ACC112 (cell line): ENCODE measurements around the gene ZEB2.

Experiments
- H2AFZ ChIP-seq: fragments of 200-600 bp; sonication (generic); one replicate; pipeline ENCODE4 v1.6.0; 2017; ENCODE audit warnings: antibody characterized with exemption, low read length; ENCODE audit not compliant: unreplicated experiment
- H3K27ac ChIP-seq: fragments of 200-600 bp; sonication (generic); 2 replicates; pipeline ENCODE4 v1.5.1; 2014; ENCODE audit warnings: low read depth, mild to moderate bottlenecking, antibody characterized with exemption, low read length, moderate library complexity
- H3K27me3 ChIP-seq: fragments of 200-600 bp; sonication (generic); 2 replicates; pipeline ENCODE4 v1.6.1; 2014; ENCODE audit warnings: mild to moderate bottlenecking, antibody characterized with exemption, low read length, moderate library complexity, mixed read lengths; ENCODE audit not compliant: insufficient read depth
- H3K36me3 ChIP-seq: fragments of 200-600 bp; sonication (generic); 2 replicates; pipeline ENCODE4 v1.6.1; 2016; ENCODE audit warnings: mild to moderate bottlenecking, antibody characterized with exemption, low read length, moderate library complexity, mixed read lengths; ENCODE audit not compliant: insufficient read depth
- H3K4me1 ChIP-seq: fragments of 200-600 bp; sonication (generic); one replicate; pipeline ENCODE4 v1.6.1; 2016; ENCODE audit warnings: low read length, mixed read lengths; ENCODE audit not compliant: insufficient read depth, unreplicated experiment, control insufficient read depth
- H3K4me3 ChIP-seq: fragments of 200-600 bp; sonication (generic); 2 replicates; pipeline ENCODE4 v1.5.1; 2014; ENCODE audit warnings: mild to moderate bottlenecking, low read depth, low read length
- H3K79me2 ChIP-seq: fragments of 200-600 bp; sonication (generic); one replicate; pipeline ENCODE4 v1.6.0; 2016; ENCODE audit warnings: low read length; ENCODE audit not compliant: control insufficient read depth, unreplicated experiment, insufficient read depth

ZEB2 gene

DNA sequence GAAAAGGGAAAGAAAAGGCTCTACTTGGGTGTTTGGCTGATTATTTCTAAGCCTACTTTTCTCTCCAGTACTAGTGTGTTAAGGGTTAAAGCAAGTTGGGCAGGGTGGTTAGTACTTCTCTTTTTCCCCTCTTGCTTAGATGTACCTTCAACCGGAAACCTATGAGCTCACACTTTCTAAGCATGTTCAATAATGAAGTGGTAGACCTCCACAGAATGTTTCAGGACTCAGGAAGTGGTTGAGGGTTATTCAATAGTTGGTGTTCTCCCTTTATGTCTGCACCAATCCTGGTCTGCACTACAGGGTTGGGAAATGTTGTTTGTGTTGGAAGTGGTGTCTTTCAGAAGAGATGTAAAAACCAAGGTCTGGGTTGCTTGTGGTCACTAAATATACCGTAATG is 137.1 kb downstream of the ZEB2 start:
- H3K36me3 ChIP-seq: peaks cover 17% of the 10 kb centered on the region; the same call in 1 of the 2 replicates
- no peak overlapping the region for H3K4me3 ChIP-seq
- H3K27ac ChIP-seq: no peak overlapping the region
- H3K27me3 ChIP-seq: no peaks in the 10 kb centered on the region
- peaks cover 7% of the 10 kb centered on the region for H3K4me1 ChIP-seq
- H3K79me2 ChIP-seq: no peaks in the 10 kb centered on the region
- H2AFZ ChIP-seq: no peak overlapping the region

DNA sequence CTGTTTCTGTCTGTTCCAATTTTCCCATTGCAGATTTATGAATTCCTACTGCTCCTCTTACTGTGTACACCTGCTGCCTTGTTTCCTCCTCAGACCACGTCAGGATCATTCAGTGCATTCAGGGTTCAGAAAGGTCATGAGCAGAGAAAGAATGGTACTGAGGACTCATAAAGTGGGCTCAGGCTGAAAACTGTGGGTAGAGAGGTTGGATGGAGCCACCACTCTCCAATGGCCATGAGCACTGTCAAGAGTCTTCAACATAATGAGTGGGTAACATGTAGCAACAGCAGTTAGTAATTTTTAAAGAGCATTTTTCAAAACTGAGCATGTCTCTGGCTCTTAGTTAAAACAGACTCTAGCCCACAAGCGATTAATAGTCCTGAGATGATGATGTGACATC is 138.2 kb downstream of the ZEB2 start:
- peaks cover 7% of the 10 kb centered on the region for H3K4me1 ChIP-seq
- peaks cover 11% of the 10 kb centered on the region; the same call in 1 of the 2 replicates for H3K36me3 ChIP-seq
- H3K79me2 ChIP-seq: no peaks in the 10 kb centered on the region
- H3K4me3 ChIP-seq: no peak overlapping the region
- H3K27ac ChIP-seq: no peak overlapping the region
- H2AFZ ChIP-seq: no peak overlapping the region
- H3K27me3 ChIP-seq: no peaks in the 10 kb centered on the region

DNA sequence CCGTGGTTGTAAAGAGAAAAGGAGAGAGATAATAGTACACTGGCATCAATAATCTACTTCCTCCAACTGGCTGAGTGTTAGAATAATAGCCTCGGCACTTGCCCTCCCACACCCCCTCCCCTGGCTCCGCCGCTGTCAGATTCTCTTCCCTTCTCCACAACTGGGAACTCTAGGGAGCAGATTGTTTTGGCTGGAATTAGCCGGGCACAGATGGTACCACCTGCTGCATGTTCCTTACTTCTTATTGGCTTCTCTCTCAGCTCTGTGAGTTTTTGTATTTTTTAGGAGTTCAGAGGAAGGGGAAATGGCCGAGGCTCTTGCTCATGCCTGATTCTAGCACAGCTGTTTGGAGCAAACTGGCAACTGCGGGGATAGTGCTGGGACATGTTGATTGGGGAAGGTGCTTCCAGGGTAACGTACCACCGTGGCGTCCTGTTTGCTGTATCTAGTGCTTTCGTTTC is 140.0 kb downstream of the ZEB2 start:
- H3K4me3 ChIP-seq: no peak overlapping the region
- no peak overlapping the region for H2AFZ ChIP-seq
- no peak overlapping the region for H3K27ac ChIP-seq

DNA sequence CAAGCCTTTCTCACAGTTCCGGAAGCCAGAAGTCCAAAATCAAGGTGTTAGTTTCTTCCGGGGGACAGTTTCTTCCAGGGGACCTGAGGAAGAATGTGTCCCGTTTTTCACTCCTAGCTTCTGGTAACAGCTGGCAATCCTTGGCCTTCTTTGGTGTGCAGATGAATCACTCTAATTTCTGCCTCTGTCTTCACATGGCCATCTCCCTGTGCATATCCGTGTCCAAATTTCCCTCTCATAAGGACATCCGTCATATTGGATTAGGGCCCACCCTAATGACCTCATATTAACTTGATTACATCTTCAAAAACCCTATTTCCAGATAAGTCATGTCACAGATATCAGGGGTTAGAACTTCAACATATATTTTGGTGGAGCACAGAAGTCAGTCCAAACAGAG is 141.4 kb downstream of the ZEB2 start:
- Histone ChIP-seq H3K27me3 (no peaks in the 10 kb centered on the region), H3K27ac (no peak overlapping the region), H3K36me3 (no peaks in the 10 kb centered on the region), H3K4me3 (no peak overlapping the region), H3K4me1 (peaks cover 7% of the 10 kb centered on the region), H3K79me2 (no peaks in the 10 kb centered on the region), H2AFZ (no peak overlapping the region)

More for the DNA sequence above, 140.0 kb downstream of the ZEB2 start:
- H3K79me2 ChIP-seq: no peaks in the 10 kb centered on the region
- H3K4me1 ChIP-seq: peaks cover 7% of the 10 kb centered on the region
- H3K27me3 ChIP-seq: no peaks in the 10 kb centered on the region
- H3K36me3 ChIP-seq: 0 out of 2 replicates have a peak, but pooled peaks cover 7% of the 10 kb centered on the region

DNA sequence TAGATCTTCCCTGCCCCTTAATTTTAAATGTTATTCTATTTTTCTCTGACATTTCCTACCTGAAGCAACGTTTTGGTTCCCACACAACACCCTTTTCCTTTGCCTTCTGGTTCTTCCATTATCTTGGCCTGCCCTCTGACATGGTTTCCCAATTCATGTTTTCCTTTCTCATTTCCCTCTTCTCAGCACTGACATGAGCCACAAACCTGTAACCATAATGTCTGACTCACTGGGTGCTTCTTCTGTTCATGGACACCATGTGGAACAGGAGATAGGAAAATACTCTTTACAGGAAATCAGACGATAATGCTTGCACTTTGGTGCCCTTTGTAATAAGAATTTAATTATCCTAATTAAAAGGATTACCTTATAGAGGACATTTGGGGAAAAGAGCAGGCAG is 142.0 kb downstream of the ZEB2 start:
- no peaks in the 10 kb centered on the region for H3K79me2 ChIP-seq
- H3K36me3 ChIP-seq: no peaks in the 10 kb centered on the region
- H3K4me1 ChIP-seq: peaks cover 7% of the 10 kb centered on the region
- no peak overlapping the region for H2AFZ ChIP-seq
- H3K4me3 ChIP-seq: no peak overlapping the region
- no peak overlapping the region for H3K27ac ChIP-seq
- no peaks in the 10 kb centered on the region for H3K27me3 ChIP-seq

DNA sequence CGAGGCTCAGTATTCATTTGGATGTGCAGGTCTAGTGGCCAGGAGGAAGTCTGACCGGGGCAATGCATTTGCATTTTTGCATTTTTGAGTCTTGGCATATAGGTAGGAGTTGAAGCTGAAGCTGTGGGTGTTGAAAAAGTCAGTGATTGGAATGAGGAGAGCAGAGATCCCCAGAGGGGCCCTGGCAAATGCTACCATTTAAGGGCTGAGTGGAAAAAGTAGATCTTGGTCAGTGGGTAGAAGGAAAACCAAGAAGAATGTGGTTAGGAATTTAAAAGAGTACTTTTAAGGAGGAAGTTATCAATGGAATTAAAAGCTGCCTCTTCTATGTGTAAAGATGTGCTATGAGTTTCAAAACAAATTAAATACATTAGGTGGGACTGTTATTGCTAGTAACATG is 143.0 kb downstream of the ZEB2 start:
- Histone ChIP-seq H3K4me3 (no peak overlapping the region), H2AFZ (no peak overlapping the region), H3K27me3 (no peaks in the 10 kb centered on the region), H3K4me1 (peaks cover 16% of the 10 kb centered on the region), H3K27ac (no peak overlapping the region), H3K36me3 (no peaks in the 10 kb centered on the region), H3K79me2 (no peaks in the 10 kb centered on the region)

DNA sequence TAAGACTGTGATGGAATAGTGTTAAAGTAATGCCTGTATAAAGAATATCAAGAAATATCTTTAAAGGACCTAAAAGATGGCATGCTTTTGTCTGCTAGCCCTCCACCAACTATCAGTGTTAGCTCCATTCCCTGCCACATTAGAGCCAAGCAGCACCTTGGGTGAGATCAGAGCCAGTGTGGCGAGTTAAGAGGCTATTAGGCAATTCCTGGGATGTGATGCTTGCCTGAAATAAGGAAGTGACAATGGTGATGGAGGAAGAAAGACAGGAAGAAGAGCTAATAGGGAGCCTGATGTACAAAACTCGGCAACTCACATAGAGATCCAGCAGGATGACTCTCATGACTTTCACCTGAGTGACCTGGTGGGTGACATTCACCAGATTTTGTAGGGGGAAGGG is 143.5 kb downstream of the ZEB2 start:
- no peak overlapping the region for H3K27ac ChIP-seq
- no peaks in the 10 kb centered on the region for H3K36me3 ChIP-seq
- H3K4me1 ChIP-seq: peaks cover 16% of the 10 kb centered on the region
- H2AFZ ChIP-seq: no peak overlapping the region
- no peaks in the 10 kb centered on the region for H3K27me3 ChIP-seq
- no peaks in the 10 kb centered on the region for H3K79me2 ChIP-seq
- H3K4me3 ChIP-seq: no peak overlapping the region

DNA sequence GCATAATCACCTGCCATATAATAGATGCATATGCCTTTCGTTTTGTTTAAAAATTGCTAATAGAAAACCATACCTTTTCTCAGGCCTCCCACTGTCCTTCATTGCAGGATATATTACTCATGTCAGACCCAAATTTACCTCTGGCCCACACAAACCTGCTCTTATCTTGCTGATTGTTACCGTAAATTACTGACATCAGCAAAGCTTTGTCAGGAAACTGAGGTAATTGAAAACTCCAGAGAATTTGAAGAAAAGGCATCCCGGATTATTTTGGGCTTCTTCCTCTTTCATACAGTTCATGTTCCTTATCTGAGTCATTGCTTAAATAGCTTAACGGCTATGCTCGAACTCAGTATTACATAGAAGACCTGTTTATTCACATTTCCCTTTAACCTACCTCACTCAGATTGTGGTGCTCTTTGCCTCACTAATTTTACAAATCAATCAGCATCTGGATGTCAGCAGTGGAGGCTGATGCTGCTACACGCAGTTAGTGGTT is 145.7 kb downstream of the ZEB2 start:
- Histone ChIP-seq H3K4me3 (no peak overlapping the region), H3K36me3 (no peaks in the 10 kb centered on the region), H3K27me3 (no peaks in the 10 kb centered on the region), H3K4me1 (peaks cover 16% of the 10 kb centered on the region), H3K27ac (no peak overlapping the region), H3K79me2 (no peaks in the 10 kb centered on the region), H2AFZ (no peak overlapping the region)

DNA sequence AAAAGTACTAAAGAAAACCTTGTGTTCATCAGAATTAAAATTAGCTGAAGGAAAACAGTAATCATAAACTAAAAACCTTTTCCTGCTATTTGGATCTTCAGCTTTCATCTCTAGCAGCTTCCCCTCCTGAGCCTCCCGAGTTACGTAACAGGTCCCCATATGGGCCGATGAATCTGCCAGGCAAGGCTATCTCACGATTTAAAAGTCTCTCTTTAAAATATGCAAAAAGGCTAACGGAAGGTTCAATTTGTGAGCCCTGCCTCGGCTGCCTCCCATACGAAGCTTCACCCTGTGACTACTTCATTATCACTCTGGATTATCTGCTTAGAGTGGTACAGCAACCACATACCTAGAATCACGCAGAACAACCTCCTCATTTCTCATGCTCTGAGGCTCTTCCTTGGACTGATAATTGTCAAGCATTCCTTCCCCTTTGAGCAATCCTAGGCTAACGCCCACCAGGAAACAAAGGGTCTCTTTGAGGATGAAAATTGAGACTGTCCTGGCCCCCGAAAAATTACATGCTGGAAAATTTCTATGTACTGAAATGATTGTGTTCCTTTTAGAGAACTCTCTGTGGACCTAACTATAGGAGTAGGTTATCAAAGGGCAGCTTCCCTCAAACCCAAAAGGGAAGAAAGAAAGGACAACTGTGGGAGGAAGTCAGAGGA is 147.4 kb downstream of the ZEB2 start:
- no peaks in the 10 kb centered on the region for H3K36me3 ChIP-seq
- H3K27me3 ChIP-seq: no peaks in the 10 kb centered on the region
- peaks cover 9% of the 10 kb centered on the region for H3K4me1 ChIP-seq
- H3K4me3 ChIP-seq: no peak overlapping the region
- peak overlapping the region; percentile 36 for H2AFZ ChIP-seq
- no peak overlapping the region for H3K27ac ChIP-seq
- H3K79me2 ChIP-seq: no peaks in the 10 kb centered on the region

DNA sequence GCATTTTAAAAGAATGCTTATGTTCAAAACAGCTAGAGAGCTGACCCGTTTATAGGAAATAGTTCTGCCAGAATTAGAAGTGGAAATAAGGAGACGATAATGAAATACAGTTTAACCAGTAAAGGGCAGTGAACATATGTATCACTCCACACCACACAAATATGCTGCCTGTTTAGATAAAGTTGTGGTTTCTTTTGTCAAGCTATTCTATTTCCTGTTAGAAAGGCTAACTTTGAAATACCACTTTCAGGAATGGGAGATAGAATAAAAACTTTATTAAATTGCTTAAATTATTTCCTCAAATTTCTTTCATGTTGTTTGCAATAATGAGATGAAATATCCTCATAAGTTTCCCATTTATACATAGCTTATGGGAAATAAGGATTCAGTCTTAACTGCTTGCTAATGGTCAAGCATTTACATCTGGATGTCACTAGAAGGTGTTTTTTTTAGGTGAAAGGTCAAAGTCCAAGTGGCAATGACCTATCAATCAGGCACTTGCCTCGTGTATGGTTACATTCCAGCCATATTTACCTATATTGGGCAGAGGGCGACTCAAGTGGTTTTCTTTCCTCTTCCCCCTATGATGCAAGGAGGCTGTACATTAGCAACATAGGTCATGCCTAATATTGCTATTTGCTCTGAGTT is 148.9 kb downstream of the ZEB2 start:
- Histone ChIP-seq H2AFZ (no peak overlapping the region), H3K79me2 (no peaks in the 10 kb centered on the region), H3K27ac (no peak overlapping the region), H3K4me1 (peaks cover 9% of the 10 kb centered on the region), H3K4me3 (no peak overlapping the region), H3K36me3 (no peaks in the 10 kb centered on the region), H3K27me3 (no peaks in the 10 kb centered on the region)

DNA sequence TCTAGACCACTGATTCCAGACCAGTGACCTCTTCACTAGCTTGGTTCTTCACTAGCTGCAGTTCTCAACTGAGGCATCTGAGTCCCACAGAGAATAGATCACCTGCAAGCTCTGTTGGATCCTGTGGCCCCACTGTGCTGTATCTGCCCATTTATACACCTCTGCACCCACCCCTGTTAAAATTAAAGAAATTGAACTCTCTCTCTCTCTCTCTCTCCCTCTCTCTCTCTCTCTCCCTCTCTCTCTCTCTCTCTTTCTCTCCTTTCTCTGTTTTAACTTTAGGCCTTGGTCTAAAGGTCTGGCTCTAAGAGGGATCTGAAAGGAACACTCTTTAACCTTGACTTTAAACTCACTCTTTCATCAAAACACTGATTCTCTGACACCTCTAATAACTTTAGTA is 150.5 kb downstream of the ZEB2 start:
- H3K4me1 ChIP-seq: peaks cover 16% of the 10 kb centered on the region
- no peak overlapping the region for H2AFZ ChIP-seq
- no peaks in the 10 kb centered on the region for H3K79me2 ChIP-seq
- H3K27me3 ChIP-seq: no peaks in the 10 kb centered on the region
- H3K36me3 ChIP-seq: no peaks in the 10 kb centered on the region
- no peak overlapping the region for H3K4me3 ChIP-seq
- no peak overlapping the region for H3K27ac ChIP-seq
